Activated naive CD4-positive, alpha-beta T cell (primary cell): Measurements from ENCODE around the gene PRAF2.

ENCODE experiments used
- DNase-seq, 4 experiments: peaks; one replicate each; lab custom pipeline; 2025; lab: John Stamatoyannopoulos, UW

PRAF2 gene

GRCh38 chrX:49042581-49043219 lies 31.1 kb downstream of the PRAF2 start:
- DNase-seq = no peak

- no peak for DNase-seq
These were observed 31.8 kb downstream of the PRAF2 start for GRCh38 chrX:49041744-49042580.

DNA sequence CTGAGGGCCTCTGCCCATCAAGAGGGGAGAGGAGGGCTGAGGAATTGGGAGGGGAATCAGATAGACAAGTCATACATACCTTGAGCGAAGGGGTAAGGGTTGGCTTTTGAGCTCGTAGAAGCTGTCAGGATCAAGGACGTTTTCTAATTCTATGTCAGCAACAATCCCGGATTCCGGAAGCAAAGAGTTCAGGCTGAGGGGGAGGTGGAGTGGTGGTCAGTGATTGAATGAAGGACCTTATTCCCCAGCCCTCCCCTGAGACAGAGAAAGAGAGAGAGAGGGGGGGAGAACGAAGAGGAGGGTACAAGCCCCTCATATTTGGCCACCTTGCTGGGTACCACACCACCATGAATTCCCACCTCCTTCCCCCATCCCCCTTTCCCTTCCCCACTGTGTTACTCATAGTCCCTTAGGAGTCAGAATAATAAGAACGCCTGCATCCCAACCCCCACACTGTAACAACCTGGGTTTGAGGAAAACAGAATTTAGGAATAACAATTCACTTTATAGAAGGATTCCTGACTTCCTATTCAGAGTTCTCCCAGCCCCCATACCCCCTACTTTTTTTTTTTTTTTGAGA lies 33.3 kb downstream of the PRAF2 start:
- no peak for DNase-seq

GRCh38 chrX:49039598-49040375 lies 34.0 kb downstream of the PRAF2 start:
- peak in 1 of 4 experiments; percentile 1 for DNase-seq

GRCh38 chrX:49037883-49038475 lies 35.8 kb downstream of the PRAF2 start:
- DNase-seq = no peak

DNA sequence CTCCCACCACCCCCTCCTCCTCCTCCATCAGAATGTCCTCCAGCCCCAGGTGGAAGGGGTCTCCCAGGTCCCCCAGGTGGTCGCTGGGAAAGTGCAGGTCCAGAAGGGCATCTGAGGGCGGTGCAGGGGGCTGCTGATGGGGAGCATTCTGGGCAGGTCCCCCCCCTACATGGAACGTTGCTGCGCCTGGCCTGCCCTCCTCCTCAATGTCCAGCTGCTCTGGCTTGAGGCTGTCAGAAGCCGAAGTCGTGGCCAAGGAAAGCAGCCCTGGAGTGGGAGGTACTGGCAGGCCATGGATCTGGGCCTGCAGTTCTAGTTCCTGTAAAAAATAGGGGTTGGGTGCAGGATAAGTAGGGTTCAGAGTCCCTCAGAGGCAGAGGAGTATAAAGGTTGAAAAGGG lies 43.5 kb downstream of the PRAF2 start:
- DNase-seq = no peak

GRCh38 chrX:49029876-49030275 lies 43.9 kb downstream of the PRAF2 start:
- no peak for DNase-seq
